ENCODE measurements around the gene KIF18B.

Gene KIF18B

DNA sequence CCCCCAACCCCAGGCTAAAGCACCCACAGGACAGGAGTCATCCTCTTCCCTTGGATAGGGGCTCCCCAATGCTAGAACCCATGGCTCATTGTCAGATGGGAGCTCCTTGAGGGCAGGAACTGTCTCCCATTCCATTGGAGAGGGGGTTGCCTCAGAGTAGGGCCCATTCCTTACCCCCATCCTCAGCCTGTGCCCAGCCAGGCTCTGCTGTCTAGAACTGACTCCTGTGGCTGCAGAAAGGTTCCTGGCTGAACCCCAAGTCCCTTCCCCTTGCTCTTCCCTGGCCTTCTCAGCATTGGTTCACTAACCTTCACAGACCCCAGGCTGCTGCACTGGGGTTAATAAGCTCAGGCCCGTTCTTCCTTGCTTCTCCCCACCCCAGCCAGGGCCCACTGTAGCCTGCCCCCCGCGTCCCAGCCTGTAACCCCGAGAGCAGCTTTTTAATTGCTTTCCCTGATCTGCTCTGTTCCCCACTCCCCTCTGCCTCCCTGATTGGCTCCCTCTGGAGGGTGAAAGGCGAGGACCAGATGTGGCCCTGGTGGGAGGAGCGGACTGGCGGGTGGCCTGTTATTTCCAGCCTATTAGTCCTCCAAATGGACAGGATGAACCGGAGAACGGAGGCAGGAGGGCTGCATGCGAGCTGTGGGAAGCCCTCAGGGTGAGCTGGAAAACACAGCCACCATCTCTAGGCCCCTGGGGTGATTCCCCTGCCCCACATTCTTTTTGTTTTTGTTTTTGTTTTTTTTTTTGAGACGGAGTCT is 26.3 kb downstream of the KIF18B start:
- TF ChIP-seq POLR2AphosphoS5 (IDR thresholded peaks at IDR 0.05; ENCODE audit: low read depth, low read length) (no peak), TAF1 (IDR thresholded peaks at IDR 0.05; ENCODE audit: borderline replicate concordance, insufficient read depth, low read length) (no peak), SIN3A (IDR thresholded peaks at IDR 0.05; ENCODE audit: borderline replicate concordance, insufficient read depth, low read length) (no peak), FOXP2 (optimal IDR thresholded peaks at IDR 0.05; ENCODE audit: borderline replicate concordance, extremely low read depth, extremely low read length, insufficient read depth) (no peak), REST (IDR thresholded peaks at IDR 0.05; ENCODE audit: insufficient read depth in 1 of 2, low read depth in 2 of 2, low read length in 2 of 2) (no peak)

DNA sequence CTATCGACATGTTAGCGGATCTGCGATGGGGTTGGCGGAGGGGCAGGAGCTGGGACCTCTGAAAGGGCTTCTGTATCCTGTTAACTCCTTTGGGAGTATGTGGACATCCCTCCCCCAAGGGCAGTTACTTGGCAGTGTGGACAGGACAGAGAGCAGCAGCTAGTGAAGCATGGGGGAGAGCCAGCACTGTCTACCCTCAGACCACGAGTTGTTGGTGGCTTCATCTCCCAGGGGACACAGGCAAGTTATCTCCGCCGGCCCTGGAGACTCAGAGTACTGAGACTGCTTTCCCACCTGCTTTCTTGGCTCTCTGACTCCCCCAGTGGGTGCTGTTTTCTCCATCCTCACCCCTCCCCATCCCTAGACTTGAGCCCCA is 27.0 kb downstream of the KIF18B start:
- TF ChIP-seq REST (IDR thresholded peaks at IDR 0.05; ENCODE audit: insufficient read depth in 1 of 2, low read depth in 2 of 2, low read length in 2 of 2): no peak
- no peak for TF ChIP-seq SIN3A (IDR thresholded peaks at IDR 0.05; ENCODE audit: borderline replicate concordance, insufficient read depth, low read length)
- TF ChIP-seq TAF1 (IDR thresholded peaks at IDR 0.05; ENCODE audit: borderline replicate concordance, insufficient read depth, low read length): no peak
- no peak for TF ChIP-seq FOXP2 (optimal IDR thresholded peaks at IDR 0.05; ENCODE audit: borderline replicate concordance, extremely low read depth, extremely low read length, insufficient read depth)
- TF ChIP-seq POLR2AphosphoS5 (IDR thresholded peaks at IDR 0.05; ENCODE audit: low read depth, low read length): no peak

GRCh38 chr17:44919885-44920564 is 27.5 kb downstream of the KIF18B start:
- TF ChIP-seq SIN3A (IDR thresholded peaks at IDR 0.05; ENCODE audit: borderline replicate concordance, insufficient read depth, low read length) (no peak), FOXP2 (optimal IDR thresholded peaks at IDR 0.05; ENCODE audit: borderline replicate concordance, extremely low read depth, extremely low read length, insufficient read depth) (peak; percentile 59), REST (IDR thresholded peaks at IDR 0.05; ENCODE audit: insufficient read depth in 1 of 2, low read depth in 2 of 2, low read length in 2 of 2) (no peak), TAF1 (IDR thresholded peaks at IDR 0.05; ENCODE audit: borderline replicate concordance, insufficient read depth, low read length) (no peak)

DNA sequence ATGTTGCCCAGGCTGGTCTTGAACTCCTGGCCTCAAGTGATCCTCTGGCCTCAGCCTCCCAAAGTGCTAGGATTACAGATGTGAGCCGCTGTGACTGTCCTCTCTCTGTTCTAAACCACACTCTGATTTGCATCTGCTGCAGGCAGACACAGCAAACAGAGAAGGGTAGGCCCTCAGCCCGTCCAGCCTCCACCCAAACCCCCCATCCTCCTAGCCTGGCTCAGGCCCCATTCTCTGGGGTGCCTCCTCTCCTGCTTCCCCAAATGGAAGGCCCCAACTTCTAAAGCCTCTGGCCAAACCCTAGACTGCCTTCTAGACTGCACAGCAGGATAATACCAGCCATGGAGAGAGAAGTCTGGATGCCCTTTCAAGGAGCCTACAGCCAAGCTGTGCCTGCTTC is 28.2 kb downstream of the KIF18B start:
- TF ChIP-seq FOXP2 (optimal IDR thresholded peaks at IDR 0.05; ENCODE audit: borderline replicate concordance, extremely low read depth, extremely low read length, insufficient read depth): no peak
- no peak for TF ChIP-seq SIN3A (IDR thresholded peaks at IDR 0.05; ENCODE audit: borderline replicate concordance, insufficient read depth, low read length)
- TF ChIP-seq TAF1 (IDR thresholded peaks at IDR 0.05; ENCODE audit: borderline replicate concordance, insufficient read depth, low read length): no peak
- TF ChIP-seq POLR2AphosphoS5 (IDR thresholded peaks at IDR 0.05; ENCODE audit: low read depth, low read length): no peak
- no peak for TF ChIP-seq REST (IDR thresholded peaks at IDR 0.05; ENCODE audit: insufficient read depth in 1 of 2, low read depth in 2 of 2, low read length in 2 of 2)

Data from PFSK-1 (cell line).